Neural progenitor cell (in vitro differentiated cells): ENCODE measurements around the gene PLAAT2. TPM values are rescaled to one million over a fixed set of nuclear protein-coding genes. Genes with fewer than 3 reads are reported as not detected.

Experiments used
- DNase-seq: peaks from one replicate; pipeline ENCODE4 v3.0.0-alpha.2; 2016; ENCODE audit warnings: low spot score
- H2AFZ ChIP-seq: fragments of 200-600 bp; sonication (generic); replicated peaks from 2 replicates; pipeline ENCODE4 v1.6.1; 2016; ENCODE audit warnings: antibody characterized with exemption
- H3F3A ChIP-seq: fragments of 200-600 bp; sonication (generic); 2 replicates; pipeline ENCODE4 v1.6.1; 2016; ENCODE audit warnings: antibody characterized with exemption, low read depth
- H3K27ac ChIP-seq: fragments of 200-600 bp; sonication (generic); 2 replicates; pipeline ENCODE4 v1.5.1; 2016; ENCODE audit warnings: mild to moderate bottlenecking
- H3K27me3 ChIP-seq: fragments of 200-600 bp; sonication (generic); 2 replicates; pipeline ENCODE4 v1.6.1; 2016; ENCODE audit warnings: mild to moderate bottlenecking, moderate library complexity
- H3K36me3 ChIP-seq: fragments of 200-600 bp; sonication (generic); 2 replicates; pipeline ENCODE4 v1.5.1; 2016
- H3K4me1 ChIP-seq: fragments of 200-600 bp; sonication (generic); 2 replicates; pipeline ENCODE4 v1.6.1; 2016; ENCODE audit warnings: mixed run types
- H3K4me2 ChIP-seq: fragments of 200-600 bp; sonication (generic); 2 replicates; pipeline ENCODE4 v1.6.1; 2016
- H3K4me3 ChIP-seq: fragments of 200-600 bp; sonication (generic); 2 replicates; pipeline ENCODE4 v1.5.1; 2016
- H3K79me2 ChIP-seq: fragments of 200-600 bp; sonication (generic); 2 replicates; pipeline ENCODE4 v1.6.1; 2016; ENCODE audit warnings: low read depth
- H3K9ac ChIP-seq: fragments of 200-600 bp; sonication (generic); 2 replicates; pipeline ENCODE4 v1.6.1; 2016
- H3K9me3 ChIP-seq: fragments of 200-600 bp; sonication (generic); 2 replicates; pipeline ENCODE4 v1.5.1; 2016; ENCODE audit warnings: low read depth
- H4K20me1 ChIP-seq: fragments of 200-600 bp; sonication (generic); 2 replicates; pipeline ENCODE4 v1.6.1; 2016; ENCODE audit warnings: low read depth
- H3K27ac Mint-ChIP-seq: 3 replicates; pipeline ENCODE4 v1.8.0; 2021; ENCODE audit warnings: mixed read lengths
- H3K27me3 Mint-ChIP-seq: 2 replicates; pipeline ENCODE4 v1.8.0; 2022; ENCODE audit warnings: low read depth, mild to moderate bottlenecking, inconsistent platforms, moderate library complexity, mixed read lengths; ENCODE audit not compliant: insufficient read depth
- H3K36me3 Mint-ChIP-seq: 3 replicates; pipeline ENCODE4 v1.8.0; 2021; ENCODE audit warnings: mixed read lengths
- H3K4me1 Mint-ChIP-seq: 3 replicates; pipeline ENCODE4 v1.8.0; 2021; ENCODE audit warnings: mixed read lengths
- H3K4me3 Mint-ChIP-seq: 3 replicates; pipeline ENCODE4 v1.8.0; 2021; ENCODE audit warnings: mild to moderate bottlenecking, moderate library complexity, mixed read lengths
- H3K9me3 Mint-ChIP-seq: 3 replicates; pipeline ENCODE4 v1.8.0; 2020; ENCODE audit warnings: mixed read lengths
- EZH2 ChIP-seq: fragments of 200-600 bp; sonication (generic); IDR thresholded peaks from 2 replicates; pipeline ENCODE4 v1.6.1; 2017; ENCODE audit warnings: antibody characterized with exemption, mild to moderate bottlenecking, moderate library complexity
- EZH2phosphoT487 ChIP-seq: fragments of 200-600 bp; sonication (generic); IDR thresholded peaks from 2 replicates; pipeline ENCODE4 v1.6.1; 2017; ENCODE audit warnings: antibody characterized with exemption
- total RNA-seq: library from RNA; depleted of rRNA; stranded (reverse); fragments of >200 nt; gene quantifications from 2 replicates; pipeline ENCODE4 v1.2.3, GENCODE V29; 2015; ENCODE audit warnings: low replicate concordance
- TF ChIP-seq, protein P1 (sequence below): fragments of 200-600 bp; sonication (generic); IDR thresholded peaks from 2 replicates; pipeline ENCODE4 v1.5.1; 2017; ENCODE audit warnings: antibody characterized with exemption, mild to moderate bottlenecking

The PLAAT2 gene
- total RNA-seq, 1 donor from 2014 or later = not detected

DNA sequence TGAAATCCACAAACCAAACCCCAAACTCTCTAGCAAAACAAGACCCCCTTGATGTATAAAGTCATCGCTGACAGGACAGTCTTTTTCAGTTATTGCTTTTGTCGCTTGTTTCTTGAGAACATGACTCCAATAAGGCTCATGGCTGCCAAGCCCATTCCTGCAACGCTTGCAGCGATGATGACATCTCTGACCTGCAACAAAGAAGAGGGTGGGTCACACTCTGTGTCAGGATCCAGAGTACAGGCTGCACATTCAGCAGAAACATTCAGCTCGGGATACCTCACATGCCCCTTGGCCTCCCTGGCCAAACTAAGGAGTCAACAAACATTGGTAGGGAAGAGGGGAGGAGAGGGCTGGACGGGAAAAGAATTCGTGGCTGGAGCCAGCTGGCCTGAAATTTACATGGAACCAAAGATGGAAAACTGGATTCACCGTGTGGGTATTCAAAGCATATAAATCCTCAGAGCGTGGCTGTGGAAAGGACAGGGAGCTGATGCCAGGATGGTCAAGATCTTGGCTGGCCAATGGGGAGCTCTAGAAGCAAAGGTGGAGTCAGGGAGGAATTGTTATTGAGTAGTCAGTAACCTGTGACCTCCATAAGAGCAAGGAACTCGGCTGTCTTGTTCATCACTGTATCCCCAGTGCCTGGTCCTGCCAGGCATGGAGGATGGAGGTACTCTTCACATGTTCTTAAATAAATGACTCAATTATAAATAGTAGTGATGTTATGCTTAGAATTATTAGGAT is 11.8 kb upstream of the PLAAT2 start:
- Histone ChIP-seq H3K4me3 (no peak overlapping the region), H4K20me1 (no peaks in the 10 kb centered on the region), H3K27me3 (no peaks in the 10 kb centered on the region), H3K36me3 (no peaks in the 10 kb centered on the region), H3K4me2 (no peak overlapping the region), H3K27ac (no peak overlapping the region), H3K9ac (no peak overlapping the region), H3F3A (no peaks in the 10 kb centered on the region), H3K9me3 (no peaks in the 10 kb centered on the region), H3K79me2 (no peaks in the 10 kb centered on the region), H2AFZ (peak overlapping the region; percentile 8), H3K4me1 (no peaks in the 10 kb centered on the region)
- Mint-ChIP-seq H3K36me3 (no peaks in the 10 kb centered on the region), H3K4me1 (peaks cover 13% of the 10 kb centered on the region), H3K27me3 (peaks cover 4% of the 10 kb centered on the region), H3K9me3 (peaks cover 8% of the 10 kb centered on the region), H3K27ac (no peak overlapping the region), H3K4me3 (no peak overlapping the region)
- DNase-seq = no peak
- no peak for TF ChIP-seq EZH2phosphoT487
- TF ChIP-seq, protein P1, sequence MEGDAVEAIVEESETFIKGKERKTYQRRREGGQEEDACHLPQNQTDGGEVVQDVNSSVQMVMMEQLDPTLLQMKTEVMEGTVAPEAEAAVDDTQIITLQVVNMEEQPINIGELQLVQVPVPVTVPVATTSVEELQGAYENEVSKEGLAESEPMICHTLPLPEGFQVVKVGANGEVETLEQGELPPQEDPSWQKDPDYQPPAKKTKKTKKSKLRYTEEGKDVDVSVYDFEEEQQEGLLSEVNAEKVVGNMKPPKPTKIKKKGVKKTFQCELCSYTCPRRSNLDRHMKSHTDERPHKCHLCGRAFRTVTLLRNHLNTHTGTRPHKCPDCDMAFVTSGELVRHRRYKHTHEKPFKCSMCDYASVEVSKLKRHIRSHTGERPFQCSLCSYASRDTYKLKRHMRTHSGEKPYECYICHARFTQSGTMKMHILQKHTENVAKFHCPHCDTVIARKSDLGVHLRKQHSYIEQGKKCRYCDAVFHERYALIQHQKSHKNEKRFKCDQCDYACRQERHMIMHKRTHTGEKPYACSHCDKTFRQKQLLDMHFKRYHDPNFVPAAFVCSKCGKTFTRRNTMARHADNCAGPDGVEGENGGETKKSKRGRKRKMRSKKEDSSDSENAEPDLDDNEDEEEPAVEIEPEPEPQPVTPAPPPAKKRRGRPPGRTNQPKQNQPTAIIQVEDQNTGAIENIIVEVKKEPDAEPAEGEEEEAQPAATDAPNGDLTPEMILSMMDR = no peak
- no peak for TF ChIP-seq EZH2

DNA sequence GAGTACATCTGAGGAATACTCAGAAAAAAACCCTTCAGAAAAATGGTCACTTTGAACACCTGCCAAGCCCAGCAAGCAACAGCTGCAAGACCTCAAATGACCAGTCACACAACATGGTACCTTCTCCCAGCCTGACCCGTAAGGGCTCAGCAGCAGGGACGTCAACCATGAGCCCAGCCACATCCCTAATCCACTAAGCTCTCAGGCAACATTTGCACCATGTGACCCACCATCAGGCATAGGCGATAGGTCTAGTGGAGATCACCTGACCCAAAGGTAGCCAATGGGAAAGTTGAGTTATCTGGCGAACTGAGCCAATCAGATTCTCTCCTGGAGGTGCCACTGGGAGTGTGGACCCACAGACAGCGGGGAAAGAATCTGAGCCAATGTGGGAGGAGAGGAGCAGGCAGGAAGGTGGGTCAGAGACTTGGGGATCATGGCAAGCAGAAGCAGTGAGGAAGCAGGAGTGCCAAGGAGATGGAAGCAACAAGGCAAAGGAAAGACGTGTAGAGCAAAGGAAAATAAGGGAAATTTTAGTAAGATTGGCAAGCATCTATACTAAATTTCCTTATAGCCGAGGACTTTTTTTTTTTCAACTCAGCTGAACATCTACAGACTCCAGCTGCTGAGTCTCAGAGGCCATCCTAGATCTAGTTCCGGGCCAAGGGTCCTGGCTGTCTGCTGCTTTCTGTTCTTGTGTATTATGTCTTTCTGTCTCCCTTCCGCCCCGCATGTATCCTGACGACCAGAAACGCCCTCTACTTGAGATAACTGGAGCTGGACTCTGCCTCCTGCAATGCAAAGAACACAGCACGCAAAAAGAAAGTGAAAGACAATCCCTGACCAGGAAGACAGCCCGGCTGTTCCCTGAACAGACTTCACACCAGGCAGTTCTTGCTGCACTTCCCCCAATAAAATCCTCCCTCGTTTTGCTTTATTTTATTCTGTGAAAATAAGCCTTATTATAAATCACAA is 11.0 kb upstream of the PLAAT2 start:
- Histone ChIP-seq H3K27me3 (no peaks in the 10 kb centered on the region), H3K4me1 (no peaks in the 10 kb centered on the region), H3K36me3 (no peaks in the 10 kb centered on the region), H3K9ac (no peak overlapping the region), H3K79me2 (no peaks in the 10 kb centered on the region), H3K4me2 (no peak overlapping the region), H3F3A (no peaks in the 10 kb centered on the region), H3K4me3 (no peak overlapping the region), H3K9me3 (no peaks in the 10 kb centered on the region), H2AFZ (peak overlapping the region; percentile 8), H4K20me1 (no peaks in the 10 kb centered on the region), H3K27ac (no peak overlapping the region)
- H3K27ac Mint-ChIP-seq = no peak overlapping the region
- peaks cover 13% of the 10 kb centered on the region for H3K4me1 Mint-ChIP-seq
- no peak overlapping the region for H3K4me3 Mint-ChIP-seq
- peaks cover 8% of the 10 kb centered on the region for H3K9me3 Mint-ChIP-seq
- no peak for DNase-seq
- TF ChIP-seq, protein P1 = no peak
- TF ChIP-seq EZH2 (no peak), EZH2phosphoT487 (no peak)
- peaks cover 4% of the 10 kb centered on the region for H3K27me3 Mint-ChIP-seq
- H3K36me3 Mint-ChIP-seq = no peaks in the 10 kb centered on the region

DNA sequence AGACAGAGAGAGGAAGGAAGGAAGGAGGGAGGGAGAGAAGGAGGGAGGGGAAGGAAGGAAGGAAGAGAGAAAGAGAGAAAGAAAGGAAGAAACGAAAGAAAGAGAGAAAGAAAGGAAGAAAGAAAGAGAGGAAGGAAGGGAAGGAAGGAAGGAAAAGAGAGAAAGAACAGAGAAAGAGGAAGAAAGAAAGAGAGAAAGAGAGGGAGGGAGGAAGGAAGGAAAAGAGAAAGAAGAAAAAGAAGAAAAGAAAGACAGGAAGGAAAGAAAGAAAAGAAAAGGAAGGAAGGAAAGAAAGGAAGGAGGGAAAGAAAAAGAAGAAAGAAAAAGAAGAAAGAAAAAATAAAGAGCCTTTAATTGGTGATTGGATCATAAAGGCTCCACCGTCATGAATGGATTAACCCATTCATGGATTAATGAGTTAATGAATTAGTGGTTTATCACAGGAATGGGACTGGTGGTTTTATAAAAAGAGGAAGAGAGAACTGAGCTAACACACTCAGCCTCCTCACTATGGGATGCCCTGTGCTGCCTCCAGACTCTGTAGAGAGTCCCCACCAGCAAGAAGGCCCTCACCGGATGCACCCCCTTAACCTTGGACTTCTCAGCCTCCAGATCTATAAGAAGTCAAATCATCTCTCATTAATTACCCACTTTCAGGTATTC is 9.0 kb upstream of the PLAAT2 start:
- Histone ChIP-seq H3K4me2 (no peak overlapping the region), H3F3A (no peaks in the 10 kb centered on the region), H3K9ac (no peak overlapping the region), H3K36me3 (no peaks in the 10 kb centered on the region), H3K27ac (no peak overlapping the region), H3K4me1 (no peaks in the 10 kb centered on the region), H2AFZ (no peak overlapping the region), H3K4me3 (no peak overlapping the region), H3K79me2 (no peaks in the 10 kb centered on the region), H3K27me3 (no peaks in the 10 kb centered on the region), H3K9me3 (no peaks in the 10 kb centered on the region), H4K20me1 (no peaks in the 10 kb centered on the region)
- Mint-ChIP-seq H3K4me1 (peaks cover 19% of the 10 kb centered on the region), H3K27ac (no peak overlapping the region), H3K27me3 (peaks cover 4% of the 10 kb centered on the region), H3K4me3 (no peak overlapping the region), H3K9me3 (no peaks in the 10 kb centered on the region), H3K36me3 (no peaks in the 10 kb centered on the region)
- DNase-seq = no peak
- TF ChIP-seq, protein P1 = no peak
- TF ChIP-seq EZH2 (no peak), EZH2phosphoT487 (no peak)
